Ovary (tissue), 9 donors: Measurements from ENCODE around the gene VPS54. TPM values are rescaled to one million over a fixed set of nuclear protein-coding genes. Genes with fewer than 3 reads are reported as not detected.

Experiments
- DNase-seq, 5 donors: peaks; one replicate each; pipeline ENCODE4 v3.0.0-alpha.2; 2019 to 2020
- H3K27ac ChIP-seq, 2 donors: fragments of 200-600 bp; one replicate each; pipeline versions ENCODE4 v1.5.1 to v1.8.0; 2019 to 2022
- H3K27me3 ChIP-seq: fragments of 200-600 bp; one replicate; pipeline ENCODE4 v1.8.0; 2022
- H3K36me3 ChIP-seq: fragments of 200-600 bp; sonication (generic); one replicate; pipeline ENCODE4 v1.5.1; 2019
- H3K4me1 ChIP-seq: one replicate; pipeline ENCODE4 v1.8.1; 2013; ENCODE audit warnings: mild to moderate bottlenecking, moderate library complexity; ENCODE audit not compliant: insufficient read depth
- H3K4me3 ChIP-seq: fragments of 200-600 bp; sonication (generic); one replicate; pipeline ENCODE4 v1.5.1; 2017
- H3K9me3 ChIP-seq, 2 donors: fragments of 200-600 bp in 1 of 2; sonication (generic) in 1 of 2; one replicate each; pipeline versions ENCODE4 v1.5.1 to v1.8.1; 2013 to 2019; ENCODE audit warnings: mild to moderate bottlenecking in 1 of 2, moderate library complexity in 1 of 2
- EP300 ChIP-seq: sonication (generic); formaldehyde crosslinking; IDR thresholded peaks from one replicate; pipeline ENCODE4 v1.6.1; 2017; ENCODE audit warnings: antibody characterized with exemption
- POLR2A ChIP-seq: fragments of 450-650 bp; IDR thresholded peaks from one replicate; pipeline ENCODE4 v1.6.1; 2017; ENCODE audit warnings: antibody characterized with exemption, mild to moderate bottlenecking, moderate library complexity
- WGBS, 3 donors: extraction: QIAGEN DNeasy Blood & Tissue Kit in 1 of 3; methylation state at CpG; one replicate each; pipeline versions ENCODE4 v1.1.5 to v1.1.7; 2013 to 2017; 5-methylcytosine and 5-hydroxymethylcytosine counted together
- intact Hi-C, 4 donors: fragments of 100-400 bp; cut with DNase I; formaldehyde crosslinking; loops; one replicate each; pipeline versions ENCODE4 v1.11.0 to v1.15.1; 2022 to 2023
- polyA plus RNA-seq, 2 donors: library from polyadenylated mRNA; stranded (reverse); fragments of 200-250 nt in 1 of 2; fragments of 350-450 nt in 1 of 2; fragmentation: Illumina TruSeq in 1 of 2; extraction: RNeasy Lipid Tissue Mini Kit (QIAGEN cat#74804) in 1 of 2; gene quantifications; one replicate each; pipeline ENCODE4 v1.2.3, GENCODE V29; 2013 to 2014
- total RNA-seq, 7 donors: library from RNA; depleted of rRNA in 2 of 7; stranded (reverse); fragments of >200 nt in 2 of 7; fragmentation: NEBNext Ultra II Directional in 3 of 7; extraction: Animal tissue kit (Norgen Biotek cat#: 25700) in 3 of 7; gene quantifications; one replicate each; pipeline versions ENCODE4 v1.1.0 to v1.2.4, GENCODE V29; 2016 to 2023
- TF ChIP-seq, protein P1 (sequence below), 3 donors: fragments of 450-650 bp in 2 of 3; fragments of 200-600 bp in 1 of 3; IDR thresholded peaks; one replicate each; pipeline versions ENCODE4 v1.5.1 to v1.8.0; 2016 to 2022; ENCODE audit warnings: antibody characterized with exemption in 3 of 3, mild to moderate bottlenecking in 1 of 3
- donor health status: DM: no; HTN: no; CAD: no; lungs with moderate emphysema.
- donor health status: DM: no; HTN: no; CAD: no.
- donor health status: Bipolar disorder and iron deficiency.
- donor health status: DM: yes; HTN: yes; CAD: no.
- donor health status: DM: no; HTN: no; CAD: no.
- donor health status: DM: yes; HTN: yes; CAD: no.

The VPS54 gene
- total and polyA plus RNA-seq, 9 donors: 17.9 to 28.6 (median 20.6) TPM

DNA sequence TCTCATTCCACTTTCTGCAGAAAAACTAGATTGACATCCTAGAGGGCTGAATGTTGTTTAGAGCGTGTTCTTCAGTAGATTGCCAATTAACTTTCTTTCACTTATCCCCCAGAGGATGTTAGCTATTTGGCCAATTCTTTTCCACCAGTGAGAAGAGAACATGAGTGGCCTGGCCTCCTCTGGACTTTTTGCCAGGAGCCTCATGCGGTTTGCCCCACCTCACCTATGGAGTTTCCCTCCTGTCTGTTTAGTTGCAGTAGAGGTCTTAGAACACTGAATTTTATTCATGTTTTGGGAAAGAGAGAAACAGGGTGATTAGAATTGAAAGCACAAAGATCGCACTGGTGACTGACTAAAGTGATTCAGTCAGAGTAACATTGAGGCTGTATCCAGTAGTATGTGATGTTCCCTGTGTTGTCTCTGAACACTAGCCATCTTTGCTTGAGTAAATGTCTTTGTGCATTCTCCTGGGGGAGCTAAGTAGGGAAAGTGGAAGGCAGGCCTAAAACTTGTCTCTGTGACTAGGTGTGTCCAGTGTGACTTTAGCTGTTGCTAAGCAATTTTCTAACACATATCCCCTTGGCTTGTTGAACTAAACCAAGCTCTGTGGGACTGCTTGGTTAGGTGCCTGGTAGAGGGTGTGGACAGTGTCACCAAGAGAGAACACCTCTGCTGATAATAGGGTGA is 143.5 kb downstream of the VPS54 start:
- WGBS, 3 donors: 81 to 99% (median 97%) methylated on average over 3 of the region's 3 CpGs
- H3K27me3 ChIP-seq: no peaks in the 10 kb centered on the region
- no peaks in the 10 kb centered on the region for H3K9me3 ChIP-seq
- DNase-seq: no peak
- TF ChIP-seq, protein P1, sequence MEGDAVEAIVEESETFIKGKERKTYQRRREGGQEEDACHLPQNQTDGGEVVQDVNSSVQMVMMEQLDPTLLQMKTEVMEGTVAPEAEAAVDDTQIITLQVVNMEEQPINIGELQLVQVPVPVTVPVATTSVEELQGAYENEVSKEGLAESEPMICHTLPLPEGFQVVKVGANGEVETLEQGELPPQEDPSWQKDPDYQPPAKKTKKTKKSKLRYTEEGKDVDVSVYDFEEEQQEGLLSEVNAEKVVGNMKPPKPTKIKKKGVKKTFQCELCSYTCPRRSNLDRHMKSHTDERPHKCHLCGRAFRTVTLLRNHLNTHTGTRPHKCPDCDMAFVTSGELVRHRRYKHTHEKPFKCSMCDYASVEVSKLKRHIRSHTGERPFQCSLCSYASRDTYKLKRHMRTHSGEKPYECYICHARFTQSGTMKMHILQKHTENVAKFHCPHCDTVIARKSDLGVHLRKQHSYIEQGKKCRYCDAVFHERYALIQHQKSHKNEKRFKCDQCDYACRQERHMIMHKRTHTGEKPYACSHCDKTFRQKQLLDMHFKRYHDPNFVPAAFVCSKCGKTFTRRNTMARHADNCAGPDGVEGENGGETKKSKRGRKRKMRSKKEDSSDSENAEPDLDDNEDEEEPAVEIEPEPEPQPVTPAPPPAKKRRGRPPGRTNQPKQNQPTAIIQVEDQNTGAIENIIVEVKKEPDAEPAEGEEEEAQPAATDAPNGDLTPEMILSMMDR (IDR thresholded peaks at IDR 0.05): no peak
- intact Hi-C loops: no loop called here
- H3K4me1 ChIP-seq: peaks cover 1% of the 10 kb centered on the region
- H3K36me3 ChIP-seq: no peaks in the 10 kb centered on the region
- H3K27ac ChIP-seq: no peak overlapping the region
- H3K4me3 ChIP-seq: no peak overlapping the region

DNA sequence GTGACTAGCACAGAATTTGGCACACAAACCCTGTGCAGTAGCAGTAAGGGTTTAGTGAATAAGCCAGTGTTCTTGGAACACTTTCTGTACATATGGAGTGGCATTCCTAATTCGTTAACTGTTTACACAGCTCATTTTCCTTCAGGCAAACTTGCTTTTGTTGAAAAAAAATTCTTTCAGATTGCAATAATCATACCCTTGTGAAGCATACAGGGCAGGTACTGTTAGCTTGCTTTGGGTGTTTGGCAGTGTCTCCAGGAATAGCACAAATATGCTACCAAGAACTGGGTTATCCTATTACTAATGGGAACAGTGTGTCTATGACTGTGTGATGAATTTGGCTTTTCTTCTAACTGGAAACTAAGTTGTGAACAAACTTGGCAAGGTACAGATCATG is 144.1 kb downstream of the VPS54 start:
- no peaks in the 10 kb centered on the region for H3K36me3 ChIP-seq

DNA sequence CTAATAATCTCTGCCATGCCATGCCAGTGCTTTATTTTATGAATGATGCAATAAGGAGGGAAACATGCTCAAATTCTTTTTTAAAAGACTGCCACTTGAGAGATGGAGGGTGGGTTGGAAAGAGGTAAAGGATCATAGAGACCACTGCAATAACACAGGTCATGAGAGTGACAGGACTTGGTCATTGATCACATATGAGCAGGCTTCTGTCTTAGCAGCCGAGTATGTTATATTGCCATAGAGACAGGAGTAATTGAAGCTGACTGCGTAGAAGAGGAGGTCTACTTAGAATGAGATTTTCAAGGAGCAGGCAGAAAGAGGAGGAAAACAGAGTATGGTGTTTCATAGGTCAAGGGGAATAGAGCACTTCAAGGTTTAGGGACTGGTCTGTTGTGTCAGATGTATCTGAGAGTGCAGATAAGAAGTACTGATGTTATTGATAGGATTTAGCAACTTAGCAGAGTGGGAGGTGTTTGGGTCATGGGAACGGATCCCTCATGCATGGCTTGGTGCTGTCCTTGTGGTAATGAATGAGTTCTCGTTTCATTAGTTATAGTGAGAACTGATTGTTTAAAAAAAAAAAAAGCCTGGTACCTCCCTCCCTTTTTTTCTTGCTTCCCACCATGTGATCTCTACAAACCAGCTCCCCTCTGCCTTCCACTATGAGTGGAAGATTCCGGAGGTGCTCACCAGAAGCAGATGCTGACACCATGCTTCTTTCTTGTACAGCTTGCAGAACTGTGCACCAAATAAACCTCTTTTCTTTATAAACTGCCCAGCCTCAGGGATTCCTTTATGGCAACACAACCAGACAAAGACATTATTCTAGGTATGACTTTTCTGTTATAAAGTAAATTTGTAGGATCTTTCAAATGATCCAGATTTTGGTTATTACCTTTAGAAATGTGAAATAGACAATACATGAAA is 144.8 kb downstream of the VPS54 start:
- Histone ChIP-seq H3K9me3 (no peaks in the 10 kb centered on the region), H3K27ac (no peak overlapping the region), H3K4me1 (peaks cover 1% of the 10 kb centered on the region), H3K27me3 (no peaks in the 10 kb centered on the region), H3K4me3 (no peak overlapping the region), H3K36me3 (no peaks in the 10 kb centered on the region)
- intact Hi-C loops: no loop called here
- 96 to 98% (median 96%) methylated on average over 5 of the region's 5 CpGs for WGBS, 3 donors
- DNase-seq: no peak
- TF ChIP-seq, protein P1 (IDR thresholded peaks at IDR 0.05): no peak
- no peak for TF ChIP-seq POLR2A
- no peak for TF ChIP-seq EP300

More for the DNA sequence above, 144.1 kb downstream of the VPS54 start:
- intact Hi-C loops: no loop called here
- H3K9me3 ChIP-seq: no peaks in the 10 kb centered on the region
- TF ChIP-seq, protein P1 (IDR thresholded peaks at IDR 0.05): no peak
- TF ChIP-seq EP300 (no peak), POLR2A (no peak)
- WGBS, 3 donors: 64 to 81% (median 77%) methylated on average over 1 of the region's 1 CpG
- no peak for DNase-seq
- H3K4me1 ChIP-seq: peaks cover 1% of the 10 kb centered on the region
- H3K4me3 ChIP-seq: no peak overlapping the region
- no peaks in the 10 kb centered on the region for H3K27me3 ChIP-seq
- no peak overlapping the region for H3K27ac ChIP-seq

GRCh38 chr2:63872571-63873328 is 146.5 kb downstream of the VPS54 start:
- no peak for DNase-seq
- intact Hi-C loops: no loop called here
- H3K9me3 ChIP-seq: no peaks in the 10 kb centered on the region
- H3K4me1 ChIP-seq: peaks cover 1% of the 10 kb centered on the region
- no peak overlapping the region for H3K27ac ChIP-seq
- TF ChIP-seq POLR2A (no peak), EP300 (no peak)
- TF ChIP-seq, protein P1 (IDR thresholded peaks at IDR 0.05): no peak
- H3K4me3 ChIP-seq: no peak overlapping the region
- no peaks in the 10 kb centered on the region for H3K36me3 ChIP-seq
- H3K27me3 ChIP-seq: no peaks in the 10 kb centered on the region
- WGBS, 3 donors: 42 to 46% (median 44%) methylated on average over 6 of the region's 6 CpGs
